OCI-M2 (cell line): Measurements from ENCODE around the gene TTC13.

Experiments
- DNase-seq: peaks from one replicate; lab custom pipeline; 2025; ENCODE audit not compliant: unreplicated experiment; lab: John Stamatoyannopoulos, UW

The TTC13 gene

DNA sequence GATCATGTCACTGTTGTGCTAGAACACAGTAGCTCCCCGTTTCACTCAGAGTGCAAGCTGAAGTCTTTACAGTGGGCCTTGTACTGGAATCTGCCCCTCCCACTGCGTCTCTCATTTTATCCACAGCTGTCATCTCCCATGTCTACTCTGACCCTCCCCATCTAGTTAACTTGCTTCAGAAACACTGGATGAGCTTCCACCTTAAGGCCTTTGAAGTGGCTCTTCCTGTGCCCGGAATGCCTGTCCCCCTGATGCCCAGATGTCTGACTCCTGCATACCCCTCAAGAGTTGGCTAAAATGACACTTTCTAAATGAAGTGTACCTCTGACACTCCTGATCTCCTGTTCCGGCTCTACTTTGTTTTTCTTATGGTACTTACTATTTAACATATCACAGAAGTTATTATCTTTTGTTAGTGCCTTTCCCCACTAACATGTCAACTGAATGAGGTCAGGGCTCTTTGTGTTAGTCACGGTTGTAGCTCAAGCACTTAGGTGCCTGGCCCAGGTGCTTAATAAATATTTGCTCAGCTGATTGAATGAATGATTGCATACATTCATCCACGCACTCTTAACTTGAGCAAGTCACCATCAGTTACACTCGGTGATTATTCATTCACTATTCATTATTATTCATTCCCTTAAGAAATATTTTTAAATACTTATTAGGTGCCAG lies 13.6 kb upstream of the TTC13 start:
- DNase-seq: no peak

DNA sequence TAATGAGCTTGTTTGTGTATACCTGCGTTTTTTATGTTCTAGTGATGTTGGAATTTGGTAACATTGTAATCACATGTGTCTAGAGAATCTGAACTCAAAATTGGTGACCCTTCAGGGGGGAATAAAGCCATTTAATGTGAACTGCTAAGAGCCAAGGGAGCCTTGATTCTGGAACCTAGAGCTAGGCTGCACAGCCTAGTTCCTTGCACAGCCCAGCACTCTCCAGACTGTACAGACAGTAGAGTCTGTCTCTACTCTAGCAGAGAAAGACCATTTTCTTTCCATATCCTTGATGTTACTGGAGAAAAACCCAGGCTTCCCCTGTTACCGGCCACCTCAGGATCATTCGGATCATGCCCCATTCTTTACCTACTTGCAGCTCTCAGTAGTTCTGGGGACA lies 8.8 kb upstream of the TTC13 start:
- no peak for DNase-seq

DNA sequence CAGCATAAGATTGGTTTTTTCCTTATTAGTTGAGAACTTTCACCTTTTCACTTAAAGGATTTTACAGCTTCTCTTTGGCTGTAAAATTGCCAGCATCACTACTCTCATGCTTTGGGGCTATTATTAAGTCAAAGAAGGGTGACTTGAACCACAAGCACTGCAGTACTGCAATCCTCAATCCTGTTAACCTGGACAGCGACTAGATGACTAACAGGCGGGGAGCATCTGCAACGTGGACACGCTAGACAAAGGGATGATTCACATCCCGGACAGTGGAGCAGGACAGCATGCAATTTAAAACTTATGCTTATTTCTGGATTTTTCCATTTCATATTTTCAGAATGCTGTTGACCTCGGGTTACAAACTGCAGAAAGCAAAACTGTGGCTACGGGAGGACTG lies 8.3 kb upstream of the TTC13 start:
- no peak for DNase-seq

DNA sequence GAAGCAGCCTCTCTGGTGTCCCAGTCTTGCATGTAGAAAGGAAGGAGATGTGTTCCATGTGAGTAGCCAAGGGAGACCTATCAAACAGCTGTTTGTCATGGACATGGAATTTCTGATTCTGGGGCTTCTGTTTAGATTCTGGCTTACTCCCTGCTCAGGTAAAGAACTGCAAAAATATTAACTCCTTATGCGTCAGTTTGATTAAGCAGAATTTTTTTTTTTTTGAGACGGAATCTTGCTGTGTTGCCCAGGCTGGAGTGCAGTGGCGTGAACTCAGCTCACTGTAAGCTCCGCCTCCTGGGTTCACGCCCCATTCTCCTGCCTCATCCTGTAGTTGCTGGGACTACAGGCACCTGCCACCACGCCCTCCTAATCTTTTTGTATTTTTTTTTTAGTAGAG lies 7.0 kb upstream of the TTC13 start:
- DNase-seq: no peak

DNA sequence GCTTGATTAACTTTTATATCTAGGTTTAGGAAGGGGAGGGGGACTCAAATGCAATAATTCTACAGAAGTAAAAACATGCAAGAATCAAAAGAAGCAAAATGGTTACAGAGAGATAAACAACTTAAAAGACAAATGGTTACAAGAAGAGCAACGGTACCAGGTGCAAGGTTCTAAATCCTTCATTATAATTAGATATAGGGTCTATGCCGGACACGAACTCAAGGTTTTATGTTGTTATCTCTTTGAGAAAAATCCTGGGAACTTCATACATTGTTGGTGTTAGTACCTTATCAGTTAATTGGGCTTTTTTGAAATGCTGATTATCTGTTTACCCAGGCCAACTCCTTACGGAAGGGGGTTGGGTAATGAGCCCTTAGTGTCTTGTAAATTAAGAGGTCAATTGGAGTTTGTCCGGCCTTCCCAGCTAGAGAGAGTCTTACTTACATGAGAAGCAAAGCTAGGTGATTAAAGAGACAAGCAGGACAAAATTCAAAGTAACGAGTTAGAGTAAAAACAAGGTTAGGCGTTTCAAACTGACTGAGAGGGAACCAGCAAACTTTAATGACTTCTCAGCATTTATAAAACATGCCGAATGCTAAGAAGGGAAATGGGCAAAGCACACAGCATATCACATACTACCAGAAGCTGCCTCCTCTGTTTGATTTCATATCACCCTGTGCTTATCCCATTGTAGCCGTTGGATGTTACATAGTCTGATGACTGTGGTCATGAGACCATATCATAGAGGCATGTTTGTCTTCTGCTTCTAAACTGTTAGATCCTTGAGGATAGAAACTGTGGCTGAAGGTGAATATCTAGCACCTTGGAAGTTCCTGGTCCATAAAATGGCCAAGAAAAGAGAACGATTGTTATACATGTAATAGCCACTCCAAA lies 6.2 kb upstream of the TTC13 start:
- DNase-seq: peak; percentile 44

DNA sequence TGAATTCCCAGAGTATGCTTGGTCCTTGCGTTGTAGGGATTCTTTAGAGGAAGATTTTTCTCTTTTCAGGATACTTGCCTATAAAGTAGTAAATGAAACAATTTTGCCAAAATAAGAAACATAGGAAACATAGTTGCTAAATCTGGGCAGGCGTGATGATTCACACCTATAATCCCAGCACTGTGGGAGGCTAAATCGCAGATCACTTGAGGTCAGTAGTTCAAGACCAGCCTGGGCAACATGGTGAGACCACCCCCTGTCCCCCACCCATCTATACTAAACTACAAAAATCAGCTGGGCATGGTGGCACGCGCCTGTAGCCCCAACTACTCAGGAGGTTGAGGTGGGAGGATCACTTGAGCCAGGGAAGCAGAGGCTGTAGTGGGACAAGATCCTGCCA lies 5.2 kb upstream of the TTC13 start:
- DNase-seq: no peak

DNA sequence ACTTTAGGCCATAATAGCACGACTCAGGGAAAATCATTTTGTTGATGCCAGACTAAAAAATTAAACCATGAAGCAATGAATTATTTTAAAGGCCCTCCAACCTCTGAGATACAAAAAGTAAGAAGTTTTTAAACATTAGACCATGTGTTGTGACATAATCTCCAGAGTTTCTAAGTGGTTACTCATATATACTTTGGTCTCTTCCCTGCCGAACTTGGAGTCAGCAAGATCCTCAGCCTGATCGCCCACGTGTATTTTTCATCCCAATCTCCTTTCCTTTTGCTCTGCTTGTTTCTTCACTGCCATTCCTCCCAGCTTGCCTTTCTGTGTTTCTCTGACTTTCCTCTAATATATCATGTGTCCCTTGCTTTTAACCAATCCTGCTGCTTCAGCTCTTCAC lies 4.0 kb upstream of the TTC13 start:
- DNase-seq: no peak

DNA sequence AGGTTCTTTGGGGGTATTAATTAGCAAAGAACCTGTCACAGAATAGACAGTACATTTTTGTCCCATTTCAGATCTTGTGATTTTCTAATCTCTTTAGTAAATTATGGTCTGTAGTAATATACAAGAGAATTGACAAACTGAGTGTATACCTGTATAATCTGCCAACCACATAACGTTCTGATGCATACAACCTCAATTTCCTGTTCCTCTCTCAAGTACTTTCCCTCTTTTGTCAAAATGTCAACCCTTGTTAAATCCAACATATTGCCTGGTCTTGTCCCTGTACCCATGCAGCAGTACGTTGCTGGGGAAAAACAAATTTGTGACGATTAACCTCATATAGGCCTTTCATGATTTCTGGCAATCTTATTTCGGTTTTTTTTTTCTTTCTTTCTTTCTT lies 1.3 kb upstream of the TTC13 start:
- no peak for DNase-seq

DNA sequence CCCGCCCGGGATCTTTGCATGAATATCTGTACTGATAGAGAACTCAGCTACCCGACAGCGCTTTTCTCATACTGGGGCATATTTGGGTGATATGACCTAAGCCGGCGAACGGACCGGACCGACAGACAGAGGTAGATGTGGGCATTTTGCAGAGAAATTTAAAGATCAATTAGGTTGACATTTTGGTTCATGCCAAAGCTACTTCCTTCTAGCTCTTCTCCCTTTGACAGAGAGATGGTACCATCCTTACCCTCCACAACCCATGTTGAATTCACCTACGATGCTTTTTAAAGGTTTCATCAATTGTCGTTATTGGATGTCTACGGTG lies 692 bp upstream of the TTC13 start:
- DNase-seq: no peak

DNA sequence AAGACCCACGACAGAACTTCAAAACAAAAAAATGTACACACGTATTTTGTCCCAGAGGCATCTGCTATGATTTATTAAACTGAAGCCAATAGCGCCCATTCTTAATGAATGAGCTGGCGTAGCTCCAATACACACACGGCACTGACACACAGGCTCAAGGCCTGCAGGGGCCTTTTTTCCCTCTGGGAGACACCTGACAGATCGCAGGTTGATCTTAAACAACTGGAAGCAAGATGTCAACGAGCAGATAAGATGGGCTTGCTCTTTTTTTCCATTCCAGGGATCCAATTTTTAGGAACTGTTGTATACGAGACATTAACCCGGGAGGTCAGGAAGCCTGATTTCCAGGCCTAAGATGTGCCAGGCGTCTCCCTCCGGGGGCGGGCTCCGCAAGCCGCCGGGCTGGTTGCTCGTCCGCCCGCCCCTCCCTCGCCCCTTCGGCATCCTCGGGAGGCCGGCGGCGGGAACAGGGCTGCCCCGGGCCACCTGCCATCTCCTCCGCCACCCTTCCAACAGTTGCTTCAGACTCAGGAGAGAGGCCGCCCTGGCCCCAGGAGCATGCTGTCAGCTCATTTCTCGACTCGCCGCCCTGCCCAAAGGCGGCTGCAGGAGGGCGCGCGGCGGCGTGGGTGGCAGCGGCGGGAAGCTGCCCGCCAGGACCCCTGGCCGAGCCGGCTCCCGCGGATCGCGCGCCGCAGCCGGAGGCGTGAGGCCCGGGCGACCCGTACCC lies 735 bp downstream of the TTC13 start:
- DNase-seq: no peak

DNA sequence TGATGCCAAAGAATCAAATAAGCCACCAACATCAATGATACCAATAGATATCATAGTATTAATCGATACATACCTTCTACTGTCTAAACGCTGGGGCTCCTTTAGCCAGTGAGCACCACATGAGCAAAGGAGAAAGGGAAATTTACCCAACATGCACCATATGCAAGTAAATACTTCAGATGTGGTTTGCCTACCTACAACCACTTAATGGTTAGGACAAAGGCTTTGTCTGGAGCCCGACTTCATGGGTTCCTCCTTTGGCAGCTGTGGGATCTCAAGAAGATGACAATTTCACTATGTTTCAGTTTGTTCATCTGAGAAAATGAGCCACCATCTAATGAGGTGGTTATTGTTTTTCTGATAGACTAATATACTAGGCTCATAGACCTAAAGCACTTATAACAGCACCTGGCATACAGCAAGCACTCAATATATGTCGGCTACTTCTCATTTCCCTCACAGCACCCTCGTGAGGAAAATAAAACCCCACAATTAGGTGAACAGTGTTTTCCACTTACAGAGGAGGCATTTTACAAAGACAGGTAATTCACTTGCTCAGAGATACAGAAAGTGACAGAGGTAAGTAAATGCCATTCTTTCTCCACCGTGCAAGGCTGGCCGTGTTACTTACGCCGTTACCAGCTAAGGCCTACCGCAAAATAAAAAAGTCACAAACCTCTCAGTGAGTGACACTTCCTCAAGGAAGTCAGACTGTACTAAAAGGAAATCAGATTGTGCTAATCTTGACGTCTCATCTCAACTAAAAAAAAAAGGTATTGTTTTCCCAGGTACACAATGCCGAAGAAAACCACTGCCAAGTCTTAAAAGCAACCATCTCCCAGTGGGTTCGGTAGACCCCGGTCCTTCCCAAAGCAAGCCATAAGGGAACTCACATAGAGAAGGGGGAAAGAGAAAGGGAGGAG lies 1.6 kb downstream of the TTC13 start:
- DNase-seq: no peak

DNA sequence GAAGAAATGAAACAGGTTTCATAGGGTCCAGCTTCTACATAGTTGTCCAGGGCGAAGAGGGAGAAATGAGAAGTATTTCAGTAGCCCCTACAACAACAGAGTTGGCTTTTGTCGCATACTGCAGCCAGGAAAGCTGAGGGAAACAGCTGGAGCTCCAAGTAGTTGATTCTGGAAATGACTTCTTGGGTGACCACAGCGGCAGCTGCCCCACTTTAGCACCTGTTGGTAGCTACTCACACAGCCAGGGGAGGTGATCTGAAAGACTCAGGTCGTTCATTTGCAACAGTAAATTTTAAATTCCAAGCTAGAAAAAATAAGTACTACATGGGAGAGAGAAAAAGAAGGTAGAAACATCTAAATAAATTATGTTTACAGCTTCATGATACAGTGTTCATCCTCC lies 2.3 kb downstream of the TTC13 start:
- DNase-seq: no peak

DNA sequence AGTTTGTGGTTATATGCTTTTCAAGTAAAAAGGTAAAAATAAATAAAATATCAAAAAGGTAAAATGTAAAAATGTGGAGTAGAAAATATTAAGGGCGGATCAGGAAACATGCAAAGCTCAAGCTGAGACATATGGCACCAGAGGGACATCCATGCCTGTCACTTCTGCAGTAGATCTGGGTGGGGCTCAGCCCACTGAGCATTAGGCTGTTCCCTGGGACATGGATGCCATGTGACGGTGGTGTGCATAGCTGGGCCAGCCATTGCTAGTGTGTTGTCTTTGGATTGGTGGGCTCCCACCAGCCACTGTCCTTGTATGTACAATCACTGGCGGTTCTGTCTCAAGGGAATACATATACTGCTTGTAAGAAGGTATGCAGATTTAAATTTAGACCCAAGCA lies 3.0 kb downstream of the TTC13 start:
- DNase-seq: no peak

DNA sequence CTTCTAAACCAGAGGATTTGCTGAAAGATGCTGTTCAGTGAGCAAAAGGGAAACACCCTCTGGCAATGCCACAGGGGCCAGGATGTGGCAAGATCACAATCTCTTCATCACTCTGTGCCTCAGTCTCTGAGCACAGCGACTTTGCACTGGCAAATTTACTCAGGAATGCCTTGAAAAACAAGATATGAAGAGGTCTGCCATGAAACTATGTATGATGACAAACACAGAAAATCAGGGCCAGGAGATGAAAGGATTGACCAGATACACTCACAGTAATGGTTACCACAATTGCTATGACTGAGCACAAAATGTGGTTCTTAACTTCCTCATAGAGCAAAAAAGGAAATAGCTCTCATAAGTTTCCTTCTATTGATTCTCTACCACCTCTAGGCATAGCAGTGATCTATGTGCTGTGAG lies 5.8 kb downstream of the TTC13 start:
- DNase-seq: no peak

DNA sequence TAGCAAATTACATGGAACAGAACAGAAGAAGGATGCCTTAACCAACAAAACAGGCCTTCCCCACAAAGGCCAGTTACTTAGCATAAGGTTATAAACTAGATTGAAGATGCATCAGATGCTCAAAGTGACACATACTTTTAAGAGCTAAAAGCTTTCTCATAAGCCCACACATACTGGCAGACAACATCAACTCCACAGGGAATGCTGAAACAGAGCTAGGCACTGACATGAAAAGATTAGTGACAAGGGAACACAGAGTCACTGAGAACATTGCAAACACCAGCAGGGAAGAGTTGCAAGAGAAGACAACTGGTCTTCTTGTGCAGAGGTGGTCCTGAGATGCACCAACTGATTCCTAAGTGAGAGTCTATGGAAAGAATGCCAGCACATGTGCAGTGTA lies 6.9 kb downstream of the TTC13 start:
- no peak for DNase-seq

DNA sequence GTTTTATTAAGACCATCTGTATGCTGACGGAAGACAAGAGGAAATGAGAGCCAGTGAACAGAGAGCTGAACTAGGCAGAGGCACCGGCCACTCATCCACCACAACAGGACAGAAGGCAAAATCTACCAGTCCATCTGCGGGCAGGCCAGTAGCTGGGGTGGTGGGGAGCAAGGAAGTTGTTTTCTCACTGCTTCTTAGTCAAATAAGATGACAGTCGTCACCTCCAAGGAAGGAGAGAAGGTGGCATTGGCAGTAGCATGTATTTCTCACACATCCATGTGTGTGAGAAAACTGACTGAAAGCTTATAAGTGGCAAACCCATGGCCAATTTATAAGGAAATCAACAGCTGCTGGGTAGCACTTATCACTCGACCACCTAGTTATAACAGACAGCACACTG lies 8.2 kb downstream of the TTC13 start:
- no peak for DNase-seq

DNA sequence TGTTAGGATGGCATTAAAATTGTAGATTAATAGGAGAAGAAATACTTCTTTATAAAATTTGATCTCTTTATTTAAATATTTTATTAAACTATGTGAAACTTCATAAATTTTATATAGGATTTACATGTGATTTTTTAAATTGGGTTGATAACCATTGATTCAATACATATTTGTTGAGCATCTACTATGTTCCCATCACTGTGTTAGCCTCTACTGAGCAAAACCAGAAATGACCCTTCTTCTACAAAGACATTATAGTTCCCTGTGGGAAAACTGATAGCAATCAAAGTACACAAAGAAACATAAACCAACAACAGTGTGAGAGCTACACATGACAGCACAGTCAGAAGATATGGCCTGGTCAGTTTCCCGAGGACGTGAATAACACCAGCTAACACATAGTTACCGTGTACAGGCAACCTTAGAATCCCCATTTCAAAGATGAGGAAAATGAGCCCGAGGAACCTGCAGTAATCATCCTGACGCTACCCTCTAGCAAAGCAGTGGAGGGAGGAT lies 12.2 kb downstream of the TTC13 start:
- DNase-seq: no peak

DNA sequence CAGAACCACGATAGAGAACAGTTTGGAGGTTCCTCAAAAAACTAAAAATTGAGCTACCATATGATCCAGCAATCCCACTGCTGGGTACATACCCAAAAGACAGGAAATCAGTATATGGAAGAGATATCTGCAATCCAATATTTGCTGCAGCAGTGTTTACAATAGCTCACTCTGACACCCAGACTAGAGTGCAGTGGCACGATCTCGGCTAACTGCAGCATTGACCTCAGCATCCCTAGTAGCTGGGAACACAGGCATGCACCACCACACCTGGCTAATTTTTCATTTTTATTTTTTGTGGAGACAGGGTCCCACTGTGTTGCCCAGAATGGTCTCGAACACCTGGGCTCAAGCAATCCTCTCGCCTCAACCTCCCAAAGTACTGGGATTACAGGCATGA lies 13.1 kb downstream of the TTC13 start:
- no peak for DNase-seq

DNA sequence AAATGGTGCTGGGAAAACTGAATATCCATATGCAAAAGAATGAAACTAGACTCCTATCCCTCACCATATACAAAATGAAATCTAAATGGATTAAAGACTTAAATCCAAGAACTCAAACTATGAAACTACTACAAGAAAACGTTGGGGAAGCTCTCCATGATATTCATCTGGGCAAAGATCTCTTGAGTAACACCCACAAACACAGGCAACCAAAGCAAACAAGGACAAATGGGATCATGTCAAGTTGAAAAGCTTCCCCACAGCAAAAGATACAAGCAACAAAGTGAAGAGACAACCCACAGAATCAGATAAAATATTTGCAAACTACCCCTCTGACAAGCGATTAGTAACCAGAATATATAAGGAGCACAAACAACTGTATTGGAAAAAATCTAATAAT lies 13.8 kb downstream of the TTC13 start:
- DNase-seq: no peak

DNA sequence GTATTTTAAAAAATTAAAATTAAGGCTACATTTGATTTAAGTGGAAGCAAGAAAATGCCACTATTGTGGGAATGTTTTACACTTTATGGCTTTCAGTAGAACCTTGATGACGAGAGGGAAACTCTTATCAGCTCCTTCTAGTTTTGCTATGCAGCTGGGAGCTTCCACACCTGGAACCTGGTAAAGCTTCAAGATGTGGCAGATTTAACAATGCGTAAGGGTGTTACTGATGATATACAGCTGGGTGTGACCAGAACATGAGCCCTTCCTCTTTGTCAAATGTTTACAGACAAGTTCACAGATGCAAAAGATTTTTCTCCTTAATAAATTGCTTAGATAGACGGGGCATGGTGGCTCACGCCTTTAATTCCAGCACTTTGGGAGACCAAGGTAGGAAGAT lies 20.3 kb downstream of the TTC13 start:
- no peak for DNase-seq

DNA sequence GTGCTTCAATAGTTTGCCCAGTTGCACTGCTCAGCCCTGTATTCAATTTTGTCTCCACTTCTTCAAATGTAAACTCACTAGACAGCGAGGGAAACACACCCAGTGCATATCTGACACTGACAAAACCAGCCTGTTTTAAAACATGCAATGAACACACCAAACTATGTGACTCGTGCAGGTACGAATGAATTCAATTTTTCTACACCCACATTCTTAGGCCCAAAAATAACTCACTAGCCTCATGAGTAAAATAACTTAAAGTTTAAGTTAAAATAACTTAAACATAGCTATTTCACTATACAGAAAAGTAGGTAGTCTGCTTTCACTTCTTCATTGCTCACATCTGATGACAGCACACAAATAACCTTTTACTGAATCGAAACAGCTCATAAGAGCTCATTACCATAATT lies 21.1 kb downstream of the TTC13 start:
- no peak for DNase-seq
